ENCODE measurements around the gene SGTA.
A peak's percentile ranks its signal among the peaks of the same experiment; 100 is the strongest.

Gene SGTA

GRCh38 chr19:2810141-2811091, 27.3 kb upstream of the SGTA start:
- no peak for DNase-seq

GRCh38 chr19:2809387-2810140, 26.5 kb upstream of the SGTA start:
- no peak for DNase-seq

GRCh38 chr19:2808129-2808941, 25.3 kb upstream of the SGTA start:
- DNase-seq, result no peak

GRCh38 chr19:2807379-2808128, 24.5 kb upstream of the SGTA start:
- DNase-seq, result no peak

GRCh38 chr19:2806736-2807378, 23.8 kb upstream of the SGTA start:
- DNase-seq, result no peak

GRCh38 chr19:2805991-2806649, 23.0 kb upstream of the SGTA start:
- peak in 2 of 51 donors; percentile 5 to 20 for DNase-seq

GRCh38 chr19:2805261-2805900, 22.3 kb upstream of the SGTA start:
- DNase-seq, result no peak

- DNase-seq, result no peak
Measured at GRCh38 chr19:2804156-2805004, 21.3 kb upstream of the SGTA start.

- DNase-seq, result no peak
Measured at GRCh38 chr19:2803486-2804155, 20.5 kb upstream of the SGTA start.

- no peak for DNase-seq
Measured at GRCh38 chr19:2802826-2803225, 19.8 kb upstream of the SGTA start.

- DNase-seq, result no peak
Measured at GRCh38 chr19:2800506-2800905, 17.4 kb upstream of the SGTA start.

GRCh38 chr19:2799273-2800020, 16.4 kb upstream of the SGTA start:
- DNase-seq, result no peak

- no peak for DNase-seq
Measured at GRCh38 chr19:2798733-2799132, 15.7 kb upstream of the SGTA start.

- DNase-seq, result no peak
Measured at GRCh38 chr19:2798158-2798685, 15.1 kb upstream of the SGTA start.

GRCh38 chr19:2797280-2797679, 14.2 kb upstream of the SGTA start:
- peak in 1 of 51 donors; percentile 16 for DNase-seq

GRCh38 chr19:2796659-2797266, 13.7 kb upstream of the SGTA start:
- DNase-seq, result no peak
